CD14-positive monocyte (primary cell): ENCODE data around the gene IRS1. TPM values are rescaled to one million over a fixed set of nuclear protein-coding genes. Genes with fewer than 3 reads are reported as not detected.

Source experiments
- DNase-seq, 3 donors: peaks; one replicate each; pipeline ENCODE4 v3.0.0-alpha.2; 2011 to 2022
- H2AFZ ChIP-seq: 2 replicates; pipeline ENCODE4 v1.6.0; 2012; ENCODE audit warnings: mild to moderate bottlenecking, low read depth, low read length, inconsistent platforms; ENCODE audit not compliant: insufficient read depth, poor library complexity, severe bottlenecking
- H3K27ac ChIP-seq, 2 donors: 1 replicate in 1 of 2; 2 replicates in 1 of 2; pipeline ENCODE4 v1.5.1; 2012 to 2013; ENCODE audit warnings: low read length in 2 of 2, control low read depth in 1 of 2, inconsistent platforms in 1 of 2, low read depth in 1 of 2, mild to moderate bottlenecking in 1 of 2
- H3K27me3 ChIP-seq, 2 donors: one replicate each; pipeline versions ENCODE4 v1.6.0 to v1.6.1; 2011 to 2013; ENCODE audit warnings: low read length in 2 of 2; ENCODE audit not compliant: control insufficient read depth in 2 of 2, insufficient read depth in 2 of 2
- H3K36me3 ChIP-seq, 2 donors: replicated peaks in 1 of 2; 1 replicate in 1 of 2; 2 replicates in 1 of 2; pipeline versions ENCODE4 v1.5.1 to v1.6.1; 2012 to 2013; ENCODE audit warnings: low read length in 2 of 2, control low read depth in 1 of 2, inconsistent platforms in 1 of 2, mild to moderate bottlenecking in 1 of 2; ENCODE audit not compliant: insufficient read depth in 2 of 2, control insufficient read depth in 1 of 2
- H3K4me1 ChIP-seq, 2 donors: 1 replicate in 1 of 2; 2 replicates in 1 of 2; pipeline versions ENCODE4 v1.5.1 to v1.6.1; 2012 to 2013; ENCODE audit warnings: low read length in 2 of 2, control low read depth in 1 of 2, inconsistent platforms in 1 of 2, mild to moderate bottlenecking in 1 of 2, moderate library complexity in 1 of 2; ENCODE audit not compliant: insufficient read depth in 2 of 2, control insufficient read depth in 1 of 2
- H3K4me2 ChIP-seq: replicated peaks from 2 replicates; pipeline ENCODE3; 2012; ENCODE audit warnings: low read length, moderate library complexity, mild to moderate bottlenecking; ENCODE audit not compliant: poor library complexity, severe bottlenecking; ENCODE audit errors: extremely low read depth
- H3K4me3 ChIP-seq, 3 experiments: fragments of 200-600 bp in 1 of 3; sonication (generic) in 1 of 3; replicated peaks in 1 of 3; 1 replicate in 2 of 3; 2 replicates in 1 of 3; pipeline ENCODE4 v1.5.1; 2011 to 2013; ENCODE audit warnings: low read length in 3 of 3, mild to moderate bottlenecking in 3 of 3, control low read depth in 2 of 3, low read depth in 2 of 3, inconsistent platforms in 1 of 3, moderate library complexity in 1 of 3
- H3K79me2 ChIP-seq: 2 replicates; pipeline ENCODE4 v1.6.0; 2012; ENCODE audit warnings: mild to moderate bottlenecking, control low read depth, inconsistent platforms, low read length, moderate library complexity; ENCODE audit not compliant: insufficient read depth
- H3K9ac ChIP-seq: 2 replicates; pipeline ENCODE4 v1.6.0; 2017; ENCODE audit warnings: low read length, mild to moderate bottlenecking; ENCODE audit not compliant: insufficient read depth, poor library complexity, severe bottlenecking
- H3K9me3 ChIP-seq, 2 donors: replicated peaks in 1 of 2; 1 replicate in 1 of 2; 2 replicates in 1 of 2; pipeline versions ENCODE4 v1.5.1 to v1.6.1; 2012 to 2013; ENCODE audit warnings: low read length in 2 of 2, control low read depth in 1 of 2; ENCODE audit not compliant: control insufficient read depth in 1 of 2, insufficient read depth in 1 of 2
- H4K20me1 ChIP-seq: 2 replicates; pipeline ENCODE4 v1.6.0; 2012; ENCODE audit warnings: mild to moderate bottlenecking, low read length, control low read depth, moderate library complexity; ENCODE audit not compliant: insufficient read depth
- H3K27ac Mint-ChIP-seq, 7 donors: one replicate each; pipeline ENCODE4 v1.8.0; 2020; ENCODE audit warnings: mild to moderate bottlenecking in 7 of 7, mixed read lengths in 7 of 7, moderate library complexity in 6 of 7, inconsistent platforms in 2 of 7
- H3K27me3 Mint-ChIP-seq, 3 donors: one replicate each; pipeline ENCODE4 v1.8.0; 2021 to 2022; ENCODE audit warnings: low read depth in 3 of 3, mild to moderate bottlenecking in 3 of 3, mixed read lengths in 3 of 3, moderate library complexity in 3 of 3, inconsistent platforms in 1 of 3
- H3K36me3 Mint-ChIP-seq, 2 donors: one replicate each; pipeline ENCODE4 v1.8.0; 2020; ENCODE audit warnings: mixed read lengths in 2 of 2, inconsistent platforms in 1 of 2, mild to moderate bottlenecking in 1 of 2
- H3K4me1 Mint-ChIP-seq: one replicate; pipeline ENCODE4 v1.8.0; 2020; ENCODE audit warnings: mild to moderate bottlenecking, mixed read lengths
- H3K4me3 Mint-ChIP-seq, 2 donors: one replicate each; pipeline ENCODE4 v1.8.0; 2020; ENCODE audit warnings: mild to moderate bottlenecking in 2 of 2, mixed read lengths in 2 of 2, moderate library complexity in 1 of 2
- H3K9me3 Mint-ChIP-seq, 7 donors: one replicate each; pipeline ENCODE4 v1.8.0; 2020 to 2022; ENCODE audit warnings: mixed read lengths in 7 of 7, mild to moderate bottlenecking in 6 of 7, moderate library complexity in 6 of 7, inconsistent platforms in 2 of 7
- CTCF ChIP-seq: fragments of 200-600 bp; IDR thresholded peaks from one replicate; pipeline ENCODE4 v1.8.0; 2022; ENCODE audit warnings: antibody characterized with exemption, mild to moderate bottlenecking
- WGBS: methylation state at CpG from one replicate; pipeline ENCODE4 v1.1.5; 2013; ENCODE audit warnings: missing lambda C conversion rate; ENCODE audit not compliant: insufficient coverage; 5-methylcytosine and 5-hydroxymethylcytosine counted together
- intact Hi-C, 2 donors: fragments of 100-400 bp; cut with micrococcal nuclease; formaldehyde crosslinking; loops; one replicate each; pipeline versions ENCODE4 v1.15.0 to v1.15.1; 2023
- polyA plus RNA-seq, 3 donors: library from polyadenylated mRNA; depleted of rRNA in 1 of 3; unstranded in 2 of 3; stranded (reverse) in 1 of 3; fragments of 300-500 nt in 2 of 3; fragments of >200 nt in 1 of 3; fragmentation: Illumina TruSeq in 2 of 3; gene quantifications; 1 replicate in 2 of 3; 2 replicates in 1 of 3; pipeline ENCODE4 v1.2.3, GENCODE V29; 2012 to 2021

The IRS1 gene
- polyA plus RNA-seq, 3 donors: 0.10 to 0.19 TPM; not detected in 1

DNA sequence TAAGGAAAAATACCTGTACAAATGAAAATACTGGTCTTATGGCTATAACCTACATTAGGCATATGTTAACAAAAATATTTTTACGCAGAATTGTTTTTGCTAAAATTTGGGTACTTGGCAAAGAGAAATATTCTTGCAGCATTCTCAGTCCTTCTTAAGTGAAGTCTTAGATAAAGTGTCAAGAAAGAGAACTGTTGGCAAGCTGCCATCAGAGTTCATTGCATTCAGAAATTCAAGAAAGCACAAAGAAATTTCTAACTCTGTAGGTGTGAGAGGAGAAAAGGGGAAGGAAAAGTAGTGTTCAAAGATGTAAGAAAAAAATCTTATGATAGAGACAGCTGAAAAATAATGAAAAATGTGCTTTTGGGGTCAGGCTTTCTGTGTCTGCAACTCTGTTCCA lies 86.7 kb downstream of the IRS1 start:
- Histone ChIP-seq H2AFZ (no peak overlapping the region), H3K79me2 (no peaks in the 10 kb centered on the region), H3K9ac (no peak overlapping the region), H3K9me3 (no peaks in the 10 kb centered on the region), H4K20me1 (no peaks in the 10 kb centered on the region), H3K36me3 (no peaks in the 10 kb centered on the region), H3K4me2 (no peak overlapping the region), H3K27me3 (no peaks in the 10 kb centered on the region), H3K4me1 (no peaks in the 10 kb centered on the region), H3K27ac (no peak overlapping the region), H3K4me3 (no peak overlapping the region)
- peaks cover 0 to 2% (median 0%) of the 10 kb centered on the region in 7 donors for H3K9me3 Mint-ChIP-seq
- H3K27ac Mint-ChIP-seq: no peak overlapping the region
- no peaks in the 10 kb centered on the region for H3K36me3 Mint-ChIP-seq
- DNase-seq: no peak
- no peak for TF ChIP-seq CTCF
- intact Hi-C loops: no loop called here
- H3K4me3 Mint-ChIP-seq: no peak overlapping the region
- peaks cover 0 to 9% (median 0%) of the 10 kb centered on the region in 3 donors for H3K27me3 Mint-ChIP-seq
- H3K4me1 Mint-ChIP-seq: no peaks in the 10 kb centered on the region
- no CpG with 5 or more reads among the region's 1 CpG for WGBS

DNA sequence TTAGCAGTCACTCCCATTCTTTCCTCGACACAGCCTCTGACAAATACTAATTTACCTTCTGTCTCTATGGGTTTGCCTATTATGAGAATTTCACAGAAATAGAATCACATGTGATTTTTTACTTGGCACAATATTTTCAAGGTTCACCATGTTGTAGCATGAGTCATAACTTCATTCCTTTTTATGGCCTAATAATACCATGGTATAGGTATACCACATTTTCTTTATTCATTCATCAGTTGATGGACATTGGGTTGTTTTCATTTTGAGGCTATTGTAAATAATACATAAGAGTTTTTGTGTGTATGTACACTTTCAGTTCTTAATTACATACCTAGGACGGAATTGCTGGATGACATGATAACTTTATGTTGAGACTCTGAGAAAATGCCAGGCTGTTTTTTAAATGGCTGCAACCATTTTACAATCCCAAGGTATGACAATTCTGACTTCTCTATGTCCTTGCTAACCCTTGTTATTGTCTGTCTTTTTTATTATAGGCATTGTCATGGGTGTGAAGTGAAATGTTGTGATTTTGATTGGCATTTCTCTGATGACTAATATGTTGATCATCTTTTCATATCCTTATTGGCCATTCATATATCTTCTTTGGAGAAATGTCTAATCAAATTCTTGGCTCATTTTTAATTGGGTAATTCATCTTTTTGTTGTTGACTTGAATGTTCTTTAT lies 87.9 kb downstream of the IRS1 start:
- Histone ChIP-seq H3K4me1 (no peaks in the 10 kb centered on the region), H3K4me2 (no peak overlapping the region), H3K79me2 (no peaks in the 10 kb centered on the region), H3K36me3 (no peaks in the 10 kb centered on the region), H3K9me3 (no peaks in the 10 kb centered on the region), H4K20me1 (no peaks in the 10 kb centered on the region), H3K9ac (no peak overlapping the region), H3K27ac (no peak overlapping the region), H2AFZ (no peak overlapping the region), H3K4me3 (no peak overlapping the region), H3K27me3 (peaks cover 0 to 2% of the 10 kb centered on the region in 2 donors)
- H3K27ac Mint-ChIP-seq: no peak overlapping the region
- DNase-seq: no peak
- peaks cover 0 to 7% (median 0%) of the 10 kb centered on the region in 3 donors for H3K27me3 Mint-ChIP-seq
- intact Hi-C loops: no loop called here
- H3K9me3 Mint-ChIP-seq: peaks cover 0 to 5% (median 0%) of the 10 kb centered on the region in 7 donors
- no peak overlapping the region for H3K4me3 Mint-ChIP-seq
- no peaks in the 10 kb centered on the region for H3K36me3 Mint-ChIP-seq
- no CpG with 5 or more reads among the region's 2 CpGs for WGBS
- no peak for TF ChIP-seq CTCF
- H3K4me1 Mint-ChIP-seq: no peaks in the 10 kb centered on the region
